Nephron progenitor cell (in vitro differentiated cells): ENCODE measurements around the gene SLC26A6.

Source experiments
- DNase-seq: peaks from one replicate; pipeline ENCODE4 v3.0.0; 2021
- H3K27ac Mint-ChIP-seq: 2 replicates; pipeline ENCODE4 v1.8.0; 2021; ENCODE audit warnings: mild to moderate bottlenecking, moderate library complexity, mixed read lengths
- H3K27me3 Mint-ChIP-seq: 2 replicates; pipeline ENCODE4 v1.8.0; 2021; ENCODE audit warnings: mild to moderate bottlenecking, low read depth, mixed read lengths; ENCODE audit not compliant: poor library complexity
- H3K36me3 Mint-ChIP-seq: 2 replicates; pipeline ENCODE4 v1.8.0; 2021; ENCODE audit warnings: low read depth, mixed read lengths
- H3K4me1 Mint-ChIP-seq: 2 replicates; pipeline ENCODE4 v1.8.0; 2021; ENCODE audit warnings: mixed read lengths
- H3K4me3 Mint-ChIP-seq: 2 replicates; pipeline ENCODE4 v1.8.0; 2021; ENCODE audit warnings: mild to moderate bottlenecking, moderate library complexity, mixed read lengths
- H3K9me3 Mint-ChIP-seq: 2 replicates; pipeline ENCODE4 v1.8.0; 2021; ENCODE audit warnings: mild to moderate bottlenecking, moderate library complexity, mixed read lengths
- TF ChIP-seq, protein P1 (sequence below): fragments of 200-600 bp; sonication (generic); IDR thresholded peaks from 2 replicates; pipeline ENCODE4 v1.5.0; 2021; ENCODE audit warnings: antibody characterized with exemption

SLC26A6 gene

DNA sequence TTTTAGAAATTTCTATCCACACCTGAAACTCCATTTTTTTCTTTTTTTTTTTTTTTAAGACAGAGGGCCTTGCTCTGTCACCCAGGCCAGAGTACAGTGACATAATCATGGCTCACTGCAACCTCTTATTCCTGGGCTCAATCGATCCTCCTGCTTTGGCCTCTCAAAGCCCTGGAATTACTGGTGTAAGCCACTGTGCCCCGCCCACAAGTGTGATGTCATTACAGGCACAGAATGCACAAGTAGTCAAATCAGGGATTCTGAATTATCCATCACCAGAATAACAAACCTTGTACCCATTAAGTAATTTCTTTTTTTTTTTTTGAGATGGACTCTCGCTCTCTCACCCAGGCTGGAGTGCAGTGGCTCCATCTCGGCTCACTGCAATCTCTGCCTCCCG, 27.7 kb downstream of the SLC26A6 start:
- TF ChIP-seq, protein P1, sequence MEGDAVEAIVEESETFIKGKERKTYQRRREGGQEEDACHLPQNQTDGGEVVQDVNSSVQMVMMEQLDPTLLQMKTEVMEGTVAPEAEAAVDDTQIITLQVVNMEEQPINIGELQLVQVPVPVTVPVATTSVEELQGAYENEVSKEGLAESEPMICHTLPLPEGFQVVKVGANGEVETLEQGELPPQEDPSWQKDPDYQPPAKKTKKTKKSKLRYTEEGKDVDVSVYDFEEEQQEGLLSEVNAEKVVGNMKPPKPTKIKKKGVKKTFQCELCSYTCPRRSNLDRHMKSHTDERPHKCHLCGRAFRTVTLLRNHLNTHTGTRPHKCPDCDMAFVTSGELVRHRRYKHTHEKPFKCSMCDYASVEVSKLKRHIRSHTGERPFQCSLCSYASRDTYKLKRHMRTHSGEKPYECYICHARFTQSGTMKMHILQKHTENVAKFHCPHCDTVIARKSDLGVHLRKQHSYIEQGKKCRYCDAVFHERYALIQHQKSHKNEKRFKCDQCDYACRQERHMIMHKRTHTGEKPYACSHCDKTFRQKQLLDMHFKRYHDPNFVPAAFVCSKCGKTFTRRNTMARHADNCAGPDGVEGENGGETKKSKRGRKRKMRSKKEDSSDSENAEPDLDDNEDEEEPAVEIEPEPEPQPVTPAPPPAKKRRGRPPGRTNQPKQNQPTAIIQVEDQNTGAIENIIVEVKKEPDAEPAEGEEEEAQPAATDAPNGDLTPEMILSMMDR, result no peak
- peak overlapping the region; percentile 96 for H3K4me3 Mint-ChIP-seq
- peaks cover 12% of the 10 kb centered on the region for H3K4me1 Mint-ChIP-seq
- no peak for DNase-seq
- H3K27me3 Mint-ChIP-seq, result peaks cover 7% of the 10 kb centered on the region
- no peaks in the 10 kb centered on the region for H3K9me3 Mint-ChIP-seq
- H3K36me3 Mint-ChIP-seq, result peaks cover 52% of the 10 kb centered on the region
- H3K27ac Mint-ChIP-seq, result no peak overlapping the region

DNA sequence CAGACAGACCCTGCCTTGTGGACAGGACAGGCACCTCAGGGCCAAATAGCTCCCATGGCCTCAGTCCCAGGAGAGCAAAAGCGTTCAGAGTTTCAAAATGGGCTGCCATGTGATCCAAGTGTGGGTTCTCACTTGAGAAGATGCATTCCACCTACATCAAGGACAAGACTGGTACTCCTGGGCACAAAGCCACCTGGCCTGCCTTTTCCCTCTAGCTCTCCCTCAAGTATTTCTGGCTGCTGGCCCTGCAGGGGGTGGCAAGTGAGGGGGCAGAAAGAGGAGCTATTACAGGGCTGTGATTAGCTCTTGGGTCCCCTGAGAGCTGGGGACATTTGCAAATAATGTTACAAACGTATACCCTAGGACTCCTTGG, 33.7 kb downstream of the SLC26A6 start:
- H3K4me3 Mint-ChIP-seq, result no peak overlapping the region
- no peaks in the 10 kb centered on the region for H3K27me3 Mint-ChIP-seq
- H3K4me1 Mint-ChIP-seq, result peaks cover 21% of the 10 kb centered on the region
- no peaks in the 10 kb centered on the region for H3K9me3 Mint-ChIP-seq
- H3K27ac Mint-ChIP-seq, result no peak overlapping the region
- TF ChIP-seq, protein P1, result no peak
- no peak for DNase-seq
- peaks cover 65% of the 10 kb centered on the region for H3K36me3 Mint-ChIP-seq

DNA sequence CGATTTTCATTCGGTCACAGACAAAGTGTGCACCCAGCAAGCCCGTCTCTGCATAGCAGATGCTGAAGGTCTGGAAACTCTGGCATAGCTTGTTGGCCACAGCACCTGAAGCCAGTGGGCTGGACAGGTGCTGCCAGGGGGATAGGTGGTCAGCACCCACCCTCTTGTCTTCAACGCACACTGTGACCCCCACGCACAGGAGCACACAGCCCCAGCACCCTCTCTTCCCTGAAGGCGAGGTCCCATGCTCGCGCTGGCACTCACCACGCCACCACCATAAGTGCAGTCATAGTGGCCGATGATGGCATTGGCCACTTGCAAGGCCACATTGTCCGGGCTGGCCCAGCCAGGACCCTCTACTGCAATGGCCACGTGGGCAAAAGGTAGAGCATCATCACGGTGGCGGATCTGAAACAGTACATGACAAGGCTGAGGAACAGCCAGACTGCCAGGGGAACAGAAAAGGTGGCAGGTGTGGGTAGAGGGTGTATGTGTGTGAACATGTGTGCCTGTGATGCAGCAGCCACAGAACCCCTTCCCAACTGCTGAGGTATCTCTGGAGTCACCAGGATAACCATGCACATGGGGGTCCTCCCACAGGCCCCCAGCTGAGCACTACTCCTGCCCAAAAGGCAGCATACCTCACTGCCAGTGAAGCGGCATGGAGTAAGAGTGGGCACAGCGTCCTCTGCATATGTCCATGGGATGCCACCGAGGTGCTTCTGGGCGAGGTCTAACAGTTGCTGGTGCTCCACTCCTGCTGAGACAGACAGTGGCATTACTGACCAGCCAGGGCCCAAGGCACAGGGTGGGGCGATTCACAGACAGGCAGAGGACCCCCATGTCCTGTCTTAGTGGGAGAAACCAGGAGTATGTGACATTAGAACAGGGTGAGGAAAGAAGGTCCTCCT, 34.3 kb downstream of the SLC26A6 start:
- H3K9me3 Mint-ChIP-seq, result no peaks in the 10 kb centered on the region
- no peaks in the 10 kb centered on the region for H3K27me3 Mint-ChIP-seq
- peak overlapping the region; percentile 36 for H3K27ac Mint-ChIP-seq
- H3K4me1 Mint-ChIP-seq, result peaks cover 27% of the 10 kb centered on the region
- TF ChIP-seq, protein P1, result no peak
- no peak overlapping the region for H3K4me3 Mint-ChIP-seq
- peaks cover 59% of the 10 kb centered on the region for H3K36me3 Mint-ChIP-seq
- DNase-seq, result no peak

DNA sequence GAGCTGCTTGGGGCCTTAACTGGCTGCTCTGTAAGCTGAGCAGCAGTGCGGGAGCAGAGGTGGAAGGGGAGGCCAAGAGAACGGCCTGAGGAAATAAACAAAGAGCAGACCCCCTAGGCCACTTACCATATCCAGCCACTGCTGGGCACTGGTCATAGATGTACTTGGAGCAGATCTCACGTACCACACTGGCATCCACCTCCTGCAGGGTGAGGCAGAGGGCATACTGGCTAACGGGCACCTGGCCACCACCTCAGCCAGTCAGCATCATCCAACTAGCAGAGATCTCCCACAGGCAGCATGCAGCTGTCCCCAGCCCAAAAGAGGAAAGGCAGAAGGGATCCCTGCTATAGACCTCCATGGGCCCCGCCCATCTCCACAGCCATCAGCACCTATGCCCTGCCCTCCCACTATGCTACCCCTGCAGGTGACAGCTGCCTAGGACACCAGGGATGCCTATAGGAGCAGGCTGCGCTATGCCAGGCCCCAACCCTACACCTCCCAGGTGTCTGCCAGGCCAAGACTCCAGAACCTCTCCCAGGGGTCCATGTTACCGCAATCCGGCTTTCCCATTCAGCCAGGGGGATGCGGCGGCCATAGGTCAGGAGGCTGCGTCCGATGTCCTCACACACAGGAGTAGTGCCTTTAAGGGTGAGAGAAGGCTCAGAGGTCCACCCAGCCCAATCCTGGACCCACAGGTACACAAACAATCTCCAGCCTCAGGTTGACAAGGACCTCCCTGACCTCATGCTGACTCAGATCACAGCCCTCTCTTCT, 35.6 kb downstream of the SLC26A6 start:
- TF ChIP-seq, protein P1, result no peak
- H3K9me3 Mint-ChIP-seq, result no peaks in the 10 kb centered on the region
- H3K4me3 Mint-ChIP-seq, result no peak overlapping the region
- no peaks in the 10 kb centered on the region for H3K27me3 Mint-ChIP-seq
- no peak for DNase-seq
- no peak overlapping the region for H3K27ac Mint-ChIP-seq
- peaks cover 31% of the 10 kb centered on the region for H3K4me1 Mint-ChIP-seq
- H3K36me3 Mint-ChIP-seq, result peaks cover 46% of the 10 kb centered on the region

DNA sequence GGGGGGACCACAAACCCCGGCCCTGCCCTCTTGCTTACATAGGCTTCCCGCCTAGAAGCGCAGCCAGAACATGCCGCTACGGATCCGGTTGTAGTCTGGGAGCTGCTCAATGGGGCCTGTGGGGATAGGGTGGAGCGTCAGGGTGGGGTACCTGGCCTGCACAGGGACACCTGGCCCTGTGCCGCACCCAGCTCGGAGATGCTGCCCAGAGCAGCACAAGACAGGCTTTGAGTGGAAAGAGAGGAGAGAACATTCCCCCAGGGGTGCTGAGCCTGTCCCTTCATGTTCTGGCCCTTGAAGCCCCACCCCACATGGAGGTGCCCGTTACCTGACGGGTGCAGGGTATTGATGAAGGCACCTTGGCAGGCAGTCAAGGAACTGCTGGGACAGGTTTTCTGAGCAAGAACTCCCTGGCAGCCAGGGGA, 36.2 kb downstream of the SLC26A6 start:
- no peaks in the 10 kb centered on the region for H3K9me3 Mint-ChIP-seq
- TF ChIP-seq, protein P1, result no peak
- H3K4me3 Mint-ChIP-seq, result no peak overlapping the region
- DNase-seq, result no peak
- no peaks in the 10 kb centered on the region for H3K27me3 Mint-ChIP-seq
- peaks cover 40% of the 10 kb centered on the region for H3K36me3 Mint-ChIP-seq
- peaks cover 35% of the 10 kb centered on the region for H3K4me1 Mint-ChIP-seq
- peak overlapping the region; percentile 82 for H3K27ac Mint-ChIP-seq
